ENCODE measurements around the gene WDR53.
"Not testable (repeated sequence)": the region's sequence is repeated elsewhere in the genome, so short reads cannot be mapped to it uniquely, and the experiment has no call there.

WDR53 gene

GRCh38 chr3:196533260-196533681 lies 35.1 kb downstream of the WDR53 start:
- no peak overlapping the region for H3K4me3 ChIP-seq (ENCODE audit: low read length)
- H3K9ac ChIP-seq (ENCODE audit: low read depth, low read length) = no peak overlapping the region
- no peak overlapping the region for H3K4me2 ChIP-seq (ENCODE audit: low read length)
- peaks cover 25% of the 10 kb centered on the region for H3K27me3 ChIP-seq (ENCODE audit: control insufficient read depth, insufficient read depth, low read length)
- peaks cover 7% of the 10 kb centered on the region for H3K4me1 ChIP-seq (ENCODE audit: control insufficient read depth, insufficient read depth, low read length)
- H3K9me3 ChIP-seq (replicated peaks; ENCODE audit: low read length) = no peaks in the 10 kb centered on the region
- H3K36me3 ChIP-seq (ENCODE audit: insufficient read depth, low read length) = no peaks in the 10 kb centered on the region

- H3K9ac ChIP-seq (ENCODE audit: low read depth, low read length) = no peak overlapping the region
- no peak overlapping the region for H3K4me3 ChIP-seq (ENCODE audit: low read length)
- H3K9me3 ChIP-seq (replicated peaks; ENCODE audit: low read length) = no peaks in the 10 kb centered on the region
- H3K4me2 ChIP-seq (ENCODE audit: low read length) = no peak overlapping the region
- H3K36me3 ChIP-seq (ENCODE audit: insufficient read depth, low read length) = no peaks in the 10 kb centered on the region
- peaks cover 19% of the 10 kb centered on the region for H3K27me3 ChIP-seq (ENCODE audit: control insufficient read depth, insufficient read depth, low read length)
- peaks cover 13% of the 10 kb centered on the region for H3K4me1 ChIP-seq (ENCODE audit: control insufficient read depth, insufficient read depth, low read length)
These were observed 36.9 kb downstream of the WDR53 start for GRCh38 chr3:196531418-196531817.

- H3K9ac ChIP-seq (ENCODE audit: low read depth, low read length) = peak overlapping the region; percentile 71
- H3K4me3 ChIP-seq (ENCODE audit: low read length) = peak overlapping the region; percentile 72
- H3K4me1 ChIP-seq (ENCODE audit: control insufficient read depth, insufficient read depth, low read length) = peaks cover 13% of the 10 kb centered on the region
- H3K9me3 ChIP-seq (replicated peaks; ENCODE audit: low read length) = no peaks in the 10 kb centered on the region
- H3K27me3 ChIP-seq (ENCODE audit: control insufficient read depth, insufficient read depth, low read length) = peaks cover 13% of the 10 kb centered on the region
- peak overlapping the region; percentile 78 for H3K4me2 ChIP-seq (ENCODE audit: low read length)
- H3K36me3 ChIP-seq (ENCODE audit: insufficient read depth, low read length) = no peaks in the 10 kb centered on the region
These were observed 39.6 kb downstream of the WDR53 start for GRCh38 chr3:196528639-196529233.

- Histone ChIP-seq H3K4me3 (ENCODE audit: low read length) (no peak overlapping the region), H3K4me2 (ENCODE audit: low read length) (no peak overlapping the region), H3K27me3 (ENCODE audit: control insufficient read depth, insufficient read depth, low read length) (no peaks in the 10 kb centered on the region), H3K4me1 (ENCODE audit: control insufficient read depth, insufficient read depth, low read length) (peaks cover 13% of the 10 kb centered on the region), H3K36me3 (ENCODE audit: insufficient read depth, low read length) (no peaks in the 10 kb centered on the region), H3K9me3 (replicated peaks; ENCODE audit: low read length) (peaks cover 3% of the 10 kb centered on the region), H3K9ac (ENCODE audit: low read depth, low read length) (no peak overlapping the region)
These were observed 43.2 kb downstream of the WDR53 start for GRCh38 chr3:196525141-196525540.

- Histone ChIP-seq H3K9me3 (replicated peaks; ENCODE audit: low read length) (peaks cover 7% of the 10 kb centered on the region), H3K4me1 (ENCODE audit: control insufficient read depth, insufficient read depth, low read length) (peaks cover 13% of the 10 kb centered on the region), H3K4me3 (ENCODE audit: low read length) (no peak overlapping the region), H3K4me2 (ENCODE audit: low read length) (no peak overlapping the region), H3K9ac (ENCODE audit: low read depth, low read length) (no peak overlapping the region), H3K27me3 (ENCODE audit: control insufficient read depth, insufficient read depth, low read length) (no peaks in the 10 kb centered on the region), H3K36me3 (ENCODE audit: insufficient read depth, low read length) (no peaks in the 10 kb centered on the region)
These were observed 43.8 kb downstream of the WDR53 start for GRCh38 chr3:196524527-196524926.

GRCh38 chr3:196523841-196524240 lies 44.5 kb downstream of the WDR53 start:
- Histone ChIP-seq H3K4me2 (ENCODE audit: low read length) (no peak overlapping the region), H3K9me3 (replicated peaks; ENCODE audit: low read length) (peaks cover 12% of the 10 kb centered on the region), H3K9ac (ENCODE audit: low read depth, low read length) (no peak overlapping the region)

GRCh38 chr3:196521291-196521690 lies 47.1 kb downstream of the WDR53 start:
- H3K27me3 ChIP-seq (ENCODE audit: control insufficient read depth, insufficient read depth, low read length); H3K9ac ChIP-seq (ENCODE audit: low read depth, low read length); H3K36me3 ChIP-seq (ENCODE audit: insufficient read depth, low read length); H3K4me1 ChIP-seq (ENCODE audit: control insufficient read depth, insufficient read depth, low read length); H3K4me2 ChIP-seq (ENCODE audit: low read length); H3K4me3 ChIP-seq (ENCODE audit: low read length): not testable (repeated sequence)
- peaks cover 12% of the 10 kb centered on the region for H3K9me3 ChIP-seq (replicated peaks; ENCODE audit: low read length)

More at GRCh38 chr3:196523841-196524240, 44.5 kb downstream of the WDR53 start:
- Histone ChIP-seq H3K4me3 (ENCODE audit: low read length) (no peak overlapping the region), H3K36me3 (ENCODE audit: insufficient read depth, low read length) (no peaks in the 10 kb centered on the region), H3K27me3 (ENCODE audit: control insufficient read depth, insufficient read depth, low read length) (no peaks in the 10 kb centered on the region), H3K4me1 (ENCODE audit: control insufficient read depth, insufficient read depth, low read length) (peaks cover 10% of the 10 kb centered on the region)

- Histone ChIP-seq H3K9ac (ENCODE audit: low read depth, low read length) (no peak overlapping the region), H3K27me3 (ENCODE audit: control insufficient read depth, insufficient read depth, low read length) (peaks cover 3% of the 10 kb centered on the region), H3K4me1 (ENCODE audit: control insufficient read depth, insufficient read depth, low read length) (no peaks in the 10 kb centered on the region), H3K4me2 (ENCODE audit: low read length) (no peak overlapping the region), H3K9me3 (replicated peaks; ENCODE audit: low read length) (peaks cover 12% of the 10 kb centered on the region), H3K36me3 (ENCODE audit: insufficient read depth, low read length) (no peaks in the 10 kb centered on the region), H3K4me3 (ENCODE audit: low read length) (no peak overlapping the region)
These were observed 48.7 kb downstream of the WDR53 start for GRCh38 chr3:196519718-196520082.

GRCh38 chr3:196518966-196519717 lies 49.2 kb downstream of the WDR53 start:
- H3K36me3 ChIP-seq (ENCODE audit: insufficient read depth, low read length) = no peaks in the 10 kb centered on the region
- peaks cover 3% of the 10 kb centered on the region for H3K27me3 ChIP-seq (ENCODE audit: control insufficient read depth, insufficient read depth, low read length)
- no peak overlapping the region for H3K9ac ChIP-seq (ENCODE audit: low read depth, low read length)
- H3K4me1 ChIP-seq (ENCODE audit: control insufficient read depth, insufficient read depth, low read length) = no peaks in the 10 kb centered on the region
- no peak overlapping the region for H3K4me2 ChIP-seq (ENCODE audit: low read length)
- peaks cover 12% of the 10 kb centered on the region for H3K9me3 ChIP-seq (replicated peaks; ENCODE audit: low read length)
- no peak overlapping the region for H3K4me3 ChIP-seq (ENCODE audit: low read length)

GRCh38 chr3:196517919-196518318 lies 50.4 kb downstream of the WDR53 start:
- no peak overlapping the region for H3K4me3 ChIP-seq (ENCODE audit: low read length)
- no peak overlapping the region for H3K9ac ChIP-seq (ENCODE audit: low read depth, low read length)
- no peak overlapping the region for H3K4me2 ChIP-seq (ENCODE audit: low read length)
- H3K36me3 ChIP-seq (ENCODE audit: insufficient read depth, low read length) = no peaks in the 10 kb centered on the region
- peaks cover 3% of the 10 kb centered on the region for H3K27me3 ChIP-seq (ENCODE audit: control insufficient read depth, insufficient read depth, low read length)
- H3K9me3 ChIP-seq (replicated peaks; ENCODE audit: low read length) = peaks cover 12% of the 10 kb centered on the region
- H3K4me1 ChIP-seq (ENCODE audit: control insufficient read depth, insufficient read depth, low read length) = no peaks in the 10 kb centered on the region

GRCh38 chr3:196517162-196517800 lies 51.1 kb downstream of the WDR53 start:
- Histone ChIP-seq H3K9ac (ENCODE audit: low read depth, low read length) (no peak overlapping the region), H3K27me3 (ENCODE audit: control insufficient read depth, insufficient read depth, low read length) (peaks cover 3% of the 10 kb centered on the region), H3K9me3 (replicated peaks; ENCODE audit: low read length) (peaks cover 12% of the 10 kb centered on the region), H3K36me3 (ENCODE audit: insufficient read depth, low read length) (no peaks in the 10 kb centered on the region), H3K4me1 (ENCODE audit: control insufficient read depth, insufficient read depth, low read length) (no peaks in the 10 kb centered on the region), H3K4me3 (ENCODE audit: low read length) (no peak overlapping the region), H3K4me2 (ENCODE audit: low read length) (no peak overlapping the region)
